ENCODE results near the gene MUC6.

The MUC6 gene

DNA sequence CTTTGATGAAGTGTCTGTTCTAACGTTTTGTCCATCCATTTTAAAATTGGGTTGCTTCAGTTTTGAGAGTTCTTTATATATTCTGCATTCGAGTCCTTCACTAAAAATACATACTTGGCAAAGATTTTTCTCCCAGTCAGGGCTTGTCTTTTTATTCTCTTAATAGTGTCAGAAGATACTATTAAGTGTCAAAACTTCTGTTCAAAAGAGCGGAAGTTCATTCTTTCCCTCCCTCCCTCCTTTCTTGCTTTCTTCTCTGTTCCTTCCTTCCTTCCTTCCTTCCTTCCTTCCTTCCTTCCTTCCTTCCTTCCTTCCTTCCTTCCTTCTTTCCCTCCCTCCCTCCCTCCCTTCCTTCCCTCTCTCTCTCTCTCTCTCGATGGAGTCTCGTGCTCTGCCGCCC is 7.6 kb upstream of the MUC6 start:
- H3K4me3 ChIP-seq (ENCODE audit: low read depth, low read length) = no peak overlapping the region
- in situ Hi-C loops (cut with HindIII; ENCODE audit: low sequenced_read_pairs) = no loop called here
- TF ChIP-seq, protein P1, sequence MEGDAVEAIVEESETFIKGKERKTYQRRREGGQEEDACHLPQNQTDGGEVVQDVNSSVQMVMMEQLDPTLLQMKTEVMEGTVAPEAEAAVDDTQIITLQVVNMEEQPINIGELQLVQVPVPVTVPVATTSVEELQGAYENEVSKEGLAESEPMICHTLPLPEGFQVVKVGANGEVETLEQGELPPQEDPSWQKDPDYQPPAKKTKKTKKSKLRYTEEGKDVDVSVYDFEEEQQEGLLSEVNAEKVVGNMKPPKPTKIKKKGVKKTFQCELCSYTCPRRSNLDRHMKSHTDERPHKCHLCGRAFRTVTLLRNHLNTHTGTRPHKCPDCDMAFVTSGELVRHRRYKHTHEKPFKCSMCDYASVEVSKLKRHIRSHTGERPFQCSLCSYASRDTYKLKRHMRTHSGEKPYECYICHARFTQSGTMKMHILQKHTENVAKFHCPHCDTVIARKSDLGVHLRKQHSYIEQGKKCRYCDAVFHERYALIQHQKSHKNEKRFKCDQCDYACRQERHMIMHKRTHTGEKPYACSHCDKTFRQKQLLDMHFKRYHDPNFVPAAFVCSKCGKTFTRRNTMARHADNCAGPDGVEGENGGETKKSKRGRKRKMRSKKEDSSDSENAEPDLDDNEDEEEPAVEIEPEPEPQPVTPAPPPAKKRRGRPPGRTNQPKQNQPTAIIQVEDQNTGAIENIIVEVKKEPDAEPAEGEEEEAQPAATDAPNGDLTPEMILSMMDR (IDR thresholded peaks at IDR 0.05; ENCODE audit: low read depth, low read length) = no peak
- no peak for DNase-seq (ENCODE audit: low read depth, low spot score)

DNA sequence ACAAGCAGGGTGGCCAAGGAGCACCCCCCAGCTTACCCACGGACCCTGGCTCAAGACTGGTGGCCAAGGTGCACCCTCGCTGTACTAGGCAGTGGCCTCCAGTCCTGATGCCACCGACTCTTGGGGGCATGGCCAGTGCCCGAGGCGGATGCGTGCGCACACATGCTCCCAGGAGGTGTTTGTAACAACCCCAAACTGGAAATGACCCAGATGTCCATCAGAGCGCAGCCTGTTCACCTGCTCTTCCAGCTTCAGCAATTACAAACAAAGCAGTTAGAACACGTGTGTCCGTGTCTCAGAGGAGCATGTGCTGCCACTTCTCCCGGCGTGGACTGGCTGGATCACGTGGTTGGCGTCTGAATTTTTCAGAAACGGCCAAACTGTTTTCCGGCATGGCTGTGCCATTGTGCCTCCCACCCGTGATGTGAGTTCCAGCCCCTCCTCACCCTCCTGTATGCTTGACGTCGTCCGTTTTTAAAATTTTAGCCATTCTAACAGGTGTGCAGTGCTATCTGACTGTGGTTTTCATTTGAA is 7.1 kb upstream of the MUC6 start:
- TF ChIP-seq, protein P1 (IDR thresholded peaks at IDR 0.05; ENCODE audit: low read depth, low read length) = no peak
- DNase-seq (ENCODE audit: low read depth, low spot score) = no peak
- in situ Hi-C loops (cut with HindIII; ENCODE audit: low sequenced_read_pairs) = no loop called here
- H3K4me3 ChIP-seq (ENCODE audit: low read depth, low read length) = no peak overlapping the region

DNA sequence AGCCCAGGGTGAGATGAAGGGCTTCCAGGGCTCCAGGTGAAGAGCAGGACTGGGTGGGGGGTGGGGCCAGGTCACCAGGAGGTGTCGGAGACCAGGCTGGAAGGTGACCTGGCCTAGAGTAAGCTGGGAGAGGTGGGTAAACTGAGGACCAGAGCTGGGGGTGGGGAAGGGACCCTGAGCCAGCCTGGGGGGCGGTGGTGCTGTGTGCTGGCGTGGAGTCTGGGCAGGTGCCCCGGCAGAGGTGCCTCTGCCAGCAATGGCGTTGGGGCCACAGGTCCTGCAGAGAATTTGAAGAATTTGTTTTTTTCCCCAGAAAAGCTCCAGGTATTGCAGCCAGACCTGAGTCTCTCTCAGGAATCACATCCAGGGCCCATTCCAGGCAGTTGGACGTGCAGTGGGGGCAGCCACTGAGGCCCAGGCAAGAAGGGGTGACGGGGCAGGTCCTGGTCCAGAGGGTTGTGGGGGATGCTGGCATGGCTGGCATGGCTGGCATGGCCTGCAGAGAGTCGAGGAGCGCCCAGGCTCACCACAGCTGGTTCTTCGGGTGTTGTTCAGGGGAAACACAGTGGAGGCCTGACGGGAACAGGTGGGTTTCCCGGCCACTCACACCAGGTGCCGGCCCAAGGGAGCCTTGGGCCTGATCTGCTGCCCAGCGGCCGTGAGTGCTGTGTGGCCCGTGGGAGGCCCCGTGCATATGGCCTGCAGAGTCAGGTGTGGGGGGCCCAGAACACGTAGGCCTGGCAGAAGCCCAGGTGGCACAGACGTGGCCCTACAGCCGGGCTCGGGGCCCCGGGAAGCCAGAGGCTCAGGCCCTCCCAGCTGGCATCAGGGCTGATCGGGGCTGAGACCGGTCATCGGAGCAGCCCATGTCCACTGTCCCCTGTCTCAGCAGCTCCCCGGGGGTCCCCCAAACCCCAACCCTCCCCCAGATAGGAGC is 6.4 kb upstream of the MUC6 start:
- no peak overlapping the region for H3K4me3 ChIP-seq (ENCODE audit: low read depth, low read length)
- no peak for DNase-seq (ENCODE audit: low read depth, low spot score)
- in situ Hi-C loops (cut with HindIII; ENCODE audit: low sequenced_read_pairs) = no loop called here
- TF ChIP-seq, protein P1 (IDR thresholded peaks at IDR 0.05; ENCODE audit: low read depth, low read length) = no peak

DNA sequence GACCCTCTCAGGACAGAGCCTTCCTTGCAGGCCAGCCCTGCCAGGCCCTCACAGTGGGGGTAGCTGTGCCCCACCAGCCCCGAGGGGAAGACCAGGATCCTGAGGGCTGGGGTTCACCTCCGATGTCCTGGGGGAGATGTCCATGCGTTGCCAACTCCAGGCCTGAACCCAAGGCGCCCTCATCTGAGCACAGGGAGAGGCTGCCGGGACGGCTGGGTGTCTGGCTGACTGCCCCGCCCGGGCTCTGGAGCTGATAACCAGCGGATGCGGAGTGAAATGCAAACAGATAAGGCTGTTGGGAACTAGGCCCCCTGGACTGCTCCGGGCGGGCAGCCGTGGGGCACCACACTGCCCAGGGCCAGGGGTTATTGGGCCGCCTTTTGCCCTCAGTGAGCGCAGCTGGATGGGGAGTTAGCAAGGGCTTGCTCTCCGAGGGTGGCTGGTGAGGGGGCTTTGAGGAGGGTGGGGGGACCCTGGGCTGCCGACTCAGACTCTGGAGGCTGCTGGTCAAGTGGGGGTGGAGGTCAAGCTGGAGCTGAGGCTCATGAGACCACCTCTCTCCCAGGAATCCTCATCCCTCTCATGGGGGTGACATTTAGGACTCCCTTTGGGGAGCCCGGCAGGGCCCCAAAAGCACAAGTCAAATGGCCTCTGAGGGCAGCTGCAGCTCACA is 5.6 kb upstream of the MUC6 start:
- TF ChIP-seq, protein P1 (IDR thresholded peaks at IDR 0.05; ENCODE audit: low read depth, low read length) = no peak
- no peak for DNase-seq (ENCODE audit: low read depth, low spot score)
- in situ Hi-C loops (cut with HindIII; ENCODE audit: low sequenced_read_pairs) = no loop called here
- no peak overlapping the region for H3K4me3 ChIP-seq (ENCODE audit: low read depth, low read length)

DNA sequence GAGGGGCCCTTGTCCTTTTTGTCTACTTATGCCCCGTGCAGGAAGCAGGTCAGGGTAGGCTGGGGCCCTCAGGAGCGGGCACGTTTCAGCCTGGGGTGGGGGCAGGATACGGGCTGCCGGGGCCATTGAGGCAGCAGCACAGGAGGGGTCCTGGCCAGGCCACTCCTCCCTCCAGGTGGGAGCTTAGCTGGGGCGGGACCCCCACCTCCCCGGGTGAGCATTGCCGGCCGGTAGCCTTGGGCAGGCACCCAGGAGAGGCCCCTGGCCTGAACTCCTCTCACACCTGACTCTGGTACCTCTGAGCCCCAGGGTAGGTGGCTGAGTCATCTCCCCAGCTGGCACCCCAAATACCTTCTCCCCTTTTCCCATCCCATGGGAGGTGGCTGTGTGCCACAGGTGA is 5.0 kb upstream of the MUC6 start:
- DNase-seq (ENCODE audit: low read depth, low spot score) = no peak
- TF ChIP-seq, protein P1 (IDR thresholded peaks at IDR 0.05; ENCODE audit: low read depth, low read length) = no peak
- in situ Hi-C loops (cut with HindIII; ENCODE audit: low sequenced_read_pairs) = no loop called here
- H3K4me3 ChIP-seq (ENCODE audit: low read depth, low read length) = no peak overlapping the region

DNA sequence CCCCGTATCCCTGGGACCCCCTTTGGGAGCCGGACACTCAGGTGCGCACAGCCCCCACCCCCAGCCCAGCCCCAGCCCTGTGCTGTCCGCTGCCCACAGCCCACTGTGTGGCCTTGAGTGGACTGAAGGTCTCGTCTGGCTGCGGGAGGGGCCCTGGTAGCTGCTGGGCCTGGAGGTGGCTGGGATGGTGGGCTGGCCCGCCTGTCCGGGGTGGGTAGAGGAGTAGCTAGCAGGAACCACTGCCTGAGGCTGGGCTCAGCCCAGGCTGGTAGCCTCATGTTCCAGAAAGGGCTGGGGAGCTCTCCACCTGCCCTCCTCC is 4.6 kb upstream of the MUC6 start:
- in situ Hi-C loops (cut with HindIII; ENCODE audit: low sequenced_read_pairs) = no loop called here
- DNase-seq (ENCODE audit: low read depth, low spot score) = no peak
- no peak overlapping the region for H3K4me3 ChIP-seq (ENCODE audit: low read depth, low read length)
- TF ChIP-seq, protein P1 (IDR thresholded peaks at IDR 0.05; ENCODE audit: low read depth, low read length) = no peak
